CD4-positive, alpha-beta T cell (primary cell): Measurements from ENCODE around the gene SSC4D. TPM values are rescaled to one million over a fixed set of nuclear protein-coding genes. Genes with fewer than 3 reads are reported as not detected.
A peak's percentile ranks its signal among the peaks of the same experiment; 100 is the strongest.
"Not testable (repeated sequence)": the region's sequence is repeated elsewhere in the genome, so short reads cannot be mapped to it uniquely, and the experiment has no call there.

Experiments used
- ATAC-seq: fragments of 200-7000 bp; cut with Tn5 transposase; one replicate; pipeline ENCODE4 v1.10.0; 2022; ENCODE audit warnings: mild to moderate bottlenecking; ENCODE audit not compliant: poor library complexity
- CTCF ChIA-PET: fragments of 350-600 bp; sonication (Branson Sonifier 250); formaldehyde crosslinking; loops from one replicate; lab custom pipeline; 2021; ENCODE audit warnings: antibody characterized with exemption, inconsistent platforms; lab: Charles Lee
- POLR2A ChIA-PET: fragments of 350-600 bp; sonication (Branson Sonifier 250); formaldehyde crosslinking; loops from one replicate; lab custom pipeline; 2021; ENCODE audit warnings: antibody characterized with exemption, inconsistent platforms; lab: Charles Lee
- DNase-seq, 14 experiments: peaks; one replicate each; pipeline ENCODE4 v3.0.0-alpha.2; 2013 to 2020; ENCODE audit warnings: mixed read lengths in 2 of 14
- H3K27ac ChIP-seq, 2 donors: one replicate each; pipeline versions ENCODE4 v1.5.1 to v1.7.0; 2013; ENCODE audit warnings: low read length in 2 of 2, low read depth in 1 of 2, mild to moderate bottlenecking in 1 of 2
- H3K27me3 ChIP-seq, 2 experiments: 1 replicate in 1 of 2; 2 replicates in 1 of 2; pipeline versions ENCODE4 v1.6.1 to v1.7.0; 2013; ENCODE audit warnings: low read length in 2 of 2, control low read depth in 1 of 2, mild to moderate bottlenecking in 1 of 2, moderate library complexity in 1 of 2; ENCODE audit not compliant: insufficient read depth in 2 of 2, control insufficient read depth in 1 of 2
- H3K36me3 ChIP-seq: one replicate; pipeline ENCODE4 v1.6.1; 2013; ENCODE audit warnings: low read length, control low read depth; ENCODE audit not compliant: insufficient read depth
- H3K4me1 ChIP-seq: one replicate; pipeline ENCODE4 v1.6.1; 2013; ENCODE audit warnings: low read length, control low read depth; ENCODE audit not compliant: insufficient read depth
- H3K4me3 ChIP-seq: one replicate; pipeline ENCODE4 v1.5.1; 2013; ENCODE audit warnings: mild to moderate bottlenecking, low read length, moderate library complexity
- H3K9me3 ChIP-seq, 2 experiments: 1 replicate in 1 of 2; 2 replicates in 1 of 2; pipeline versions ENCODE4 v1.6.1 to v1.7.0; 2013; ENCODE audit warnings: low read length in 2 of 2, mild to moderate bottlenecking in 2 of 2, control low read depth in 1 of 2, moderate library complexity in 1 of 2; ENCODE audit not compliant: control insufficient read depth in 1 of 2, insufficient read depth in 1 of 2
- H3K27ac Mint-ChIP-seq: one replicate; pipeline ENCODE4 v1.8.0; 2020; ENCODE audit warnings: mixed read lengths
- H3K27me3 Mint-ChIP-seq: one replicate; pipeline ENCODE4 v1.8.0; 2021; ENCODE audit warnings: mixed read lengths
- H3K36me3 Mint-ChIP-seq: one replicate; pipeline ENCODE4 v1.8.0; 2021; ENCODE audit warnings: low read depth, mixed read lengths
- H3K4me1 Mint-ChIP-seq: one replicate; pipeline ENCODE4 v1.8.0; 2021; ENCODE audit warnings: low read depth, mixed read lengths
- H3K4me3 Mint-ChIP-seq: one replicate; pipeline ENCODE4 v1.8.0; 2020; ENCODE audit warnings: mild to moderate bottlenecking, mixed read lengths
- H3K9me3 Mint-ChIP-seq: one replicate; pipeline ENCODE4 v1.8.0; 2020; ENCODE audit warnings: mixed read lengths
- CTCF ChIP-seq: fragments of 200-600 bp; IDR thresholded peaks from one replicate; pipeline ENCODE4 v1.8.0; 2022; ENCODE audit warnings: antibody characterized with exemption, mild to moderate bottlenecking
- intact Hi-C, 2 experiments: fragments of 100-400 bp; cut with DNase I in 1 of 2; cut with micrococcal nuclease in 1 of 2; formaldehyde crosslinking; loops; one replicate each; pipeline versions ENCODE4 v1.15.1 to v1.9.0; 2023 to 2025; cut with DNase I, micrococcal nuclease
- polyA plus RNA-seq, 2 donors: library from polyadenylated mRNA; unstranded; fragments of 120-200 nt; gene quantifications; one replicate each; pipeline ENCODE4 v1.2.1, GENCODE V29; 2013
- total RNA-seq, 174 experiments: library from RNA in 2 of 174; stranded (reverse) in 2 of 174; gene quantifications; one replicate each; pipeline ENCODE4 v1.2.3 and lab custom pipeline; 2021 to 2026

SSC4D gene
- total RNA-seq = not detected
- polyA plus RNA-seq (2013, experiment 1 of 2) = 0.10 TPM
- polyA plus RNA-seq (2013, experiment 2 of 2) = 0.19 TPM
- total RNA-seq (lab: John Stamatoyannopoulos, UW) = 0 to 1.4 (median 0.24) reads per million in 172 experiments

- H3K4me3 Mint-ChIP-seq = no peak within 1 kb of the TSS
- Histone ChIP-seq H3K4me3 (no peak within 1 kb of the TSS), H3K9me3 (no peaks in the 10 kb centered on the region), H3K27ac (no peak within 1 kb of the TSS), H3K27me3 (no peaks in the 10 kb centered on the region), H3K36me3 (no peaks in the 10 kb centered on the region), H3K4me1 (no peaks in the 10 kb centered on the region)
- no peaks in the 10 kb centered on the region for H3K36me3 Mint-ChIP-seq
- no peaks in the 10 kb centered on the region for H3K9me3 Mint-ChIP-seq
- no peaks in the 10 kb centered on the region for H3K4me1 Mint-ChIP-seq
- TF ChIP-seq CTCF = no peak
- H3K27me3 Mint-ChIP-seq = no peaks in the 10 kb centered on the region
- DNase-seq = no peak
- no peak within 1 kb of the TSS for H3K27ac Mint-ChIP-seq
- ChIA-PET POLR2A (no interaction called here), CTCF (no interaction called here)
- intact Hi-C loops = no loop called here
- ATAC-seq = no peak
Observed at GRCh38 chr7:76409537-76409936, at the start of gene SSC4D. Gene SSC4D, minus strand, starts transcription at chr7:76409697. Its CDS starts 5,258 bp downstream, at chr7:76404439.

- H3K4me3 ChIP-seq, intact Hi-C loops, H3K4me1 ChIP-seq, CTCF ChIA-PET, H3K4me1 Mint-ChIP-seq, H3K9me3 ChIP-seq, H3K27ac Mint-ChIP-seq, H3K27me3 ChIP-seq, POLR2A ChIA-PET, H3K9me3 Mint-ChIP-seq, ATAC-seq, H3K4me3 Mint-ChIP-seq, DNase-seq, H3K27ac ChIP-seq, H3K36me3 Mint-ChIP-seq, H3K27me3 Mint-ChIP-seq, H3K36me3 ChIP-seq: not testable (repeated sequence)
Observed at GRCh38 chr7:76458504-76458903, 49.0 kb upstream of the SSC4D start.

- H3K27me3 ChIP-seq, H3K9me3 ChIP-seq, H3K27ac ChIP-seq, H3K36me3 ChIP-seq, H3K4me3 ChIP-seq, H3K4me1 ChIP-seq, DNase-seq, POLR2A ChIA-PET, ATAC-seq, H3K4me3 Mint-ChIP-seq, H3K4me1 Mint-ChIP-seq, CTCF ChIA-PET, H3K27me3 Mint-ChIP-seq, H3K27ac Mint-ChIP-seq, H3K36me3 Mint-ChIP-seq, H3K9me3 Mint-ChIP-seq, intact Hi-C loops: not testable (repeated sequence)
Observed at GRCh38 chr7:76457017-76457416, 47.5 kb upstream of the SSC4D start.

- CTCF ChIA-PET = not testable (repeated sequence)
- ATAC-seq = peak; percentile 81
Observed at GRCh38 chr7:76445577-76446008, 36.1 kb upstream of the SSC4D start.

GRCh38 chr7:76443846-76444245 is 34.3 kb upstream of the SSC4D start:
- H3K27ac ChIP-seq, H3K27me3 Mint-ChIP-seq, H3K27me3 ChIP-seq, CTCF ChIA-PET, H3K9me3 ChIP-seq, H3K36me3 ChIP-seq, H3K4me1 Mint-ChIP-seq, H3K4me3 ChIP-seq, H3K36me3 Mint-ChIP-seq, H3K9me3 Mint-ChIP-seq, intact Hi-C loops, POLR2A ChIA-PET: not testable (repeated sequence)
- peaks cover 19% of the 10 kb centered on the region for H3K4me1 ChIP-seq
- ATAC-seq = peak; percentile 68
- Mint-ChIP-seq H3K27ac (peak overlapping the region; percentile 73), H3K4me3 (peak overlapping the region; percentile 34)
- peak in 5 of 14 experiments; percentile 7 to 37 (median 21) for DNase-seq

More at GRCh38 chr7:76445577-76446008, 36.1 kb upstream of the SSC4D start:
- H3K36me3 Mint-ChIP-seq, H3K4me3 ChIP-seq, H3K36me3 ChIP-seq, H3K9me3 Mint-ChIP-seq, H3K9me3 ChIP-seq, H3K4me1 Mint-ChIP-seq, intact Hi-C loops, H3K27me3 ChIP-seq, H3K27ac ChIP-seq, POLR2A ChIA-PET, H3K27me3 Mint-ChIP-seq: not testable (repeated sequence)
- Mint-ChIP-seq H3K27ac (peak overlapping the region; percentile 78), H3K4me3 (peak overlapping the region; percentile 10)
- peak in 4 of 14 experiments; percentile 24 to 47 (median 32) for DNase-seq
- peaks cover 19% of the 10 kb centered on the region for H3K4me1 ChIP-seq

- DNase-seq, H3K27me3 ChIP-seq, H3K27ac ChIP-seq, H3K4me3 Mint-ChIP-seq, H3K27me3 Mint-ChIP-seq, H3K4me3 ChIP-seq, H3K36me3 ChIP-seq, CTCF ChIA-PET, H3K36me3 Mint-ChIP-seq, H3K9me3 Mint-ChIP-seq, ATAC-seq, H3K4me1 Mint-ChIP-seq, H3K9me3 ChIP-seq, POLR2A ChIA-PET, intact Hi-C loops, H3K27ac Mint-ChIP-seq: not testable (repeated sequence)
- peaks cover 19% of the 10 kb centered on the region for H3K4me1 ChIP-seq
Observed at GRCh38 chr7:76442664-76443446, 33.4 kb upstream of the SSC4D start.
